ENCODE data around the gene TPRKB.

DNA sequence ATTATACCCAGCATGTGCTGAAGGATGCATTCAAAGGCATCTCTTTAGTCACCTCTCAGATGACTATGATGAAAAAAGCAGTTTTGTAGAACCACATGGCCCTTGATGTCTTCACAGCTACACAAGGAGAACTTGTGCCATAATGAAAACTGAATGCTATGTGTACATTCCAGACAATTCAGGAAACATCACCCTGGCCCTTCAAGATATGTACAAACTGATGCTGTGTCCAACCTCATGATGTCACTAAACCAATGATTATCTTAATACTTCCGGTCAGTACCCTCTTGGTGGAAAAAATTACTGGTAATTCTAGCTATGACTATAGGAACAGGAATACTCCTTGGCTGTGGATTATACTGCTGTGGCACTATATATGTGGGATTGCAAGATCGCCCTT, 22.8 kb upstream of the TPRKB start:
- TF ChIP-seq, protein P1, sequence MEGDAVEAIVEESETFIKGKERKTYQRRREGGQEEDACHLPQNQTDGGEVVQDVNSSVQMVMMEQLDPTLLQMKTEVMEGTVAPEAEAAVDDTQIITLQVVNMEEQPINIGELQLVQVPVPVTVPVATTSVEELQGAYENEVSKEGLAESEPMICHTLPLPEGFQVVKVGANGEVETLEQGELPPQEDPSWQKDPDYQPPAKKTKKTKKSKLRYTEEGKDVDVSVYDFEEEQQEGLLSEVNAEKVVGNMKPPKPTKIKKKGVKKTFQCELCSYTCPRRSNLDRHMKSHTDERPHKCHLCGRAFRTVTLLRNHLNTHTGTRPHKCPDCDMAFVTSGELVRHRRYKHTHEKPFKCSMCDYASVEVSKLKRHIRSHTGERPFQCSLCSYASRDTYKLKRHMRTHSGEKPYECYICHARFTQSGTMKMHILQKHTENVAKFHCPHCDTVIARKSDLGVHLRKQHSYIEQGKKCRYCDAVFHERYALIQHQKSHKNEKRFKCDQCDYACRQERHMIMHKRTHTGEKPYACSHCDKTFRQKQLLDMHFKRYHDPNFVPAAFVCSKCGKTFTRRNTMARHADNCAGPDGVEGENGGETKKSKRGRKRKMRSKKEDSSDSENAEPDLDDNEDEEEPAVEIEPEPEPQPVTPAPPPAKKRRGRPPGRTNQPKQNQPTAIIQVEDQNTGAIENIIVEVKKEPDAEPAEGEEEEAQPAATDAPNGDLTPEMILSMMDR (IDR thresholded peaks at IDR 0.05): no peak
- TF ChIP-seq POLR2A (IDR thresholded peaks at IDR 0.05): no peak

Measured in lower leg skin (tissue), 3 donors.